Fibroblast of gingiva (primary cell): ENCODE results near the gene ACSL5.
"Not testable (repeated sequence)": the region's sequence is repeated elsewhere in the genome, so short reads cannot be mapped to it uniquely, and the experiment has no call there.

Experiments used
- DNase-seq: peaks from one replicate; pipeline ENCODE4 v3.0.0-alpha.2; 2011; ENCODE audit warnings: low read depth

The ACSL5 gene

GRCh38 chr10:112351146-112351545, 22.8 kb upstream of the ACSL5 start:
- no peak for DNase-seq

DNA sequence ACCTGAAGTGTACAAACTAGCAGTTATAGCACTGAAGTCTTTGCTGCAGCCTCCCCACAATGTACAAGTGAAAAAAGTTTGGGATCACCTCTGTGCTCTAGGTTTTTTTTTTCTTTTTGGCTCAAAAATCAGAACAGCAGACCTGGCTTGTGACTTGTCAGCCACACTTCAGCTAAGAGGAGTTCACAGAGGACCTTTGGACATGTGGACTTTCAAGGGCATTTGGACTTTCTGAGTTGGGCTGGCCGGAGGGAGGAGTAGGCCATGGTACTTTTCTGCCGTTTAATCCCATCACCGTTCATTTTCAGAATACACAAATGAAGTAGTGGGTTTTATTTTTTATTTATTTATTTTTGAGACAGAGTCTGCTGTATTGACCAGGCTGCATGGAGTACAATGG, 21.9 kb upstream of the ACSL5 start:
- DNase-seq, result no peak

DNA sequence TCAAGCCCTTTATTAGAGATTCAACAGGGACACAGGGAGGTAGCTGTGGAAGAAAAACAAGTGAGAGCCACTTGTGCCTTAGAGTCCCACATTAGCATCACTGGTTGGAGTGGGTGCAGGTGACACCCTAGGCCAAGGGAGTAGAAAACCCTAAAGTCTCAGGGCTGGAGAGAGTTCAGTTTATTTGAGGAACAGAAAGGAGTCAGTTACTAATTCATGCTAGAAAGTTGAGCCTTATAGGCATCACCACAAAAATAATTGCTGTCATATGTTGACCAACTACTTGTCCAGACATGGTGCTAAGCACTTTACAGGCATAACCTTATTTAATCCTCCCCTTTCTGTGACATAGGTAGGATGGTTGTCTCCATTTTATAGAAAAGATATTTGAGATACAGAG, 20.9 kb upstream of the ACSL5 start:
- no peak for DNase-seq

- no peak for DNase-seq
Observed at GRCh38 chr10:112356686-112357085, 17.2 kb upstream of the ACSL5 start.

GRCh38 chr10:112359606-112360307, 14.2 kb upstream of the ACSL5 start:
- DNase-seq, result no peak

GRCh38 chr10:112360308-112361270, 13.3 kb upstream of the ACSL5 start:
- DNase-seq, result no peak

GRCh38 chr10:112361951-112362751, 11.8 kb upstream of the ACSL5 start:
- DNase-seq, result peak; percentile 62

DNA sequence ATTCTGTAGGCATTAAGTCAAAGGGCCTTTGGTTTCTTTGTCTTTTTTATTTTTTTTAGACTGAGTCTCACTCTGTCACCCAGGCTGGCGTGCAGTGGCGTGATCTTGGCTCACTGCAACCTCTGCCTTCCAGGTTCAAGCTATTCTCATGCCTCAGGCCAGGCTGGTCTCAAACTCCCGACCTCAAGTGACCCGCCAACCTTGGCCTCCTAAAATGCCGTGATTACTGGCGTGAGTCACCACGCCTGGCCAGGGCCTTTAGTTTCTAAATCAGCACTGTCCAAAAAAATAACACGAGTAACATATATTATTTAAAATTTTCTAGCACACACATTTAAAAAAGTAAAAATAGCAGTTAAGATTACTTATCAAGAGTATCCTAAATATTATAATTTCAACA, 11.1 kb upstream of the ACSL5 start:
- no peak for DNase-seq

DNA sequence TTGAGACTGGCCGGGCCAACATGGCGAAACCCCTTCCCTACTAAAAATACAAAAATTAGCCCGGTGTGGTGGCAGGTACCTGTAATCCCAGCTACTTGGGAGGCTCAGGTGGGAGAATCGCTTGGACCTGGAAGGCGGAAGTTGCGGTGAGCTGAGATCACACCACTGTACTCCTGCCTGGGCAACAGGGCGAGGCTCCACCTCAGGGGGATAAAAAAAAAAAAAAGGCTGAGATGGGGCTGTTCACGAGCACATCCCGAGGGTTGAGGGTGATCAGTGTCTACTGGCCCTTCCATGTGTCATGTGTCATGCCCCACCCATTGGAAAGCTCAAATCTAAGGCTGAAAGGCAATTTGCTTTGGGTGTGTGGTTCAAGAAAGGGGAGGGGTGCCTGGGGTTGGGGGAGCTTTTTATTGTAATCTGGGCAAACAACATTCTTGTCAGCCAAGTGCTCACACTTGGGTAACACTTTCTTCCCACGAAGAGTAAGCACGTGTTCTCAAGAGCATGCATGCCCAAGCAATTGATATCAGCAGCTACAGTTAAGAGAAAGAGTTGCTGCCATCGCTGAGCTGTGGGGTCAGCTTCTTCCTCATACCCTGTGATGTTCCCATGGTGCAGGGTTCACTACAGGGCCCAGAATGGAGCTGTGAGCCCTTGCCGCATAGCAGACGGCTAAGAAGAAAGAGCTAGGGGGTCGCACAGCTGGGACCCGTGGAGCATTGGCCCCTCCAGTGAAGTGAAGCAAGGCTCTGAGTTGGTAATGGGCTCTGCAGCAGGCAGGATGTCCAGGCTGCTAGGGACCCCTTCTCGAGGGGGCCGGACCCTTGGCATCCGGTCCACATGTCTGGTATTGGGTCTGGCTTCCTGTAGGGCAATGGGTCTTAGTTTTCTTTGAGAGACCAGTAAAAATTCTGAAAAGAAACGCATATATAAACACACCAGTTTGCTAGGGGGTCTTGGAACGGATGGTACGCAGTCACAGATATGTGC, 9.9 kb upstream of the ACSL5 start:
- no peak for DNase-seq

- DNase-seq, result no peak
Observed at GRCh38 chr10:112365014-112365432, 8.9 kb upstream of the ACSL5 start.

GRCh38 chr10:112365451-112365850, 8.5 kb upstream of the ACSL5 start:
- DNase-seq, result no peak

DNA sequence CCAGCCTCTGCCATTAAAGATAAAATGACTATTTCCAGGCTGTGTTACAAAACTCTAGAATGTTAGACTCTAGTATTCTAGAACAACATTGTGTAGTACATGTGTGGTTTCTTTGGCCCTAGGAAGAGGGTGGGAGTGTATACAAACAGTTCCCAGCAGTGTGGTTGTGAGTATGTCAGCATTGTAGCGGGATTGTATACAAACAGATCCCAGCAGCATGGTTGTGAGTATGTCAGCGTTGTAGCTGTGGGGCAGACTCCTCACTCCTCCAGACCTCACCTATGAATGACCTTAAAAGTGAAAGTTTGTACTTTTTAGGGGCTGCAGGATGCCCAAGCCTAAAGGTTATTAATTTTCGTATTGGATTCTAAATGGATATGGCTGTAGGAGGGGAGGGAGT, 6.9 kb upstream of the ACSL5 start:
- DNase-seq, result no peak

GRCh38 chr10:112367516-112367915, 6.4 kb upstream of the ACSL5 start:
- DNase-seq, result no peak

DNA sequence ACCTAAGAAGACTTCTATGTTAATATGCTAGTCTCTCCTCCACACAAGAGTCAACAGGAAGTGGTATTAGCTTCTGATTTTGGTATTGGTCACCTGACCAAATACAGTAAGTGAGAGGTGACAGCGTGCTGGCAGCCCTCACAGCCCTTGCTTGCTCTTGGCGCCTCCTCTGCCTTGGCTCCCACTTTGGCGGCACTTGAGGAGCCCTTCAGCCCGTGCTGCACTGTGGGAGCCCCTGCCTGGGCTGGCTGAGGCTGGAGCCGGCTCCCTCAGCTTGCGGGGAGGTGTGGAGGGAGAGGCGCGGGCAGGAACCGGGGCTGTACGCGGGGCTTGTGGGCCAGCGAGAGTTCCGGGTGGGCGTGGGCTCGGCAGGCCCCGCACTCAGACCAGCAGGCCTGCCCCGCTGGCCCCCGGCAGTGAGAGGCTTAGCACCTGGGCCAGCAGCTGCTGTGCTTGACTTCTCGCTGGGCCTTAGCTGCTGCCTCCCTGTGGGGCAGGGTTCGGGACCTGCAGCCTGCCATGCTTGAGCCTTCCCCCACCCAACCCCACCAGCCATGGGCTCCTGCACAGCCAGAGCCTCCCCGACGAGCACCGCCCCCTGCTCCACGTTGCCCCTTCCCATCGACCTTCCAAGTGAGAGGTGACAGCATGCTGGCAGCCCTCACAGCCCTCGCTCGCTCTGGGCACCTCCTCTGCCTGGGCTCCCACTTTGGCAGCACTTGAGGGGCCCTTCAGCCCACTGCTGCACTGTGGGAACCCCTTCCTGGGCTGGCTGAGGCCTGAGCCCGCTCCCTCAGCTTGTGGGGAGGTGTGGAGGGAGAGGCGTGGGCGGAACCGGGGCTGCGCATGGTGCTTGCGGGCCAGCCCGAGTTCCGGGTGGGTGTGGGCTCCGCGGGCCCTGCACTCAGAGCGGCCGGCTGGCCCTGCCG, 4.2 kb upstream of the ACSL5 start:
- no peak for DNase-seq

DNA sequence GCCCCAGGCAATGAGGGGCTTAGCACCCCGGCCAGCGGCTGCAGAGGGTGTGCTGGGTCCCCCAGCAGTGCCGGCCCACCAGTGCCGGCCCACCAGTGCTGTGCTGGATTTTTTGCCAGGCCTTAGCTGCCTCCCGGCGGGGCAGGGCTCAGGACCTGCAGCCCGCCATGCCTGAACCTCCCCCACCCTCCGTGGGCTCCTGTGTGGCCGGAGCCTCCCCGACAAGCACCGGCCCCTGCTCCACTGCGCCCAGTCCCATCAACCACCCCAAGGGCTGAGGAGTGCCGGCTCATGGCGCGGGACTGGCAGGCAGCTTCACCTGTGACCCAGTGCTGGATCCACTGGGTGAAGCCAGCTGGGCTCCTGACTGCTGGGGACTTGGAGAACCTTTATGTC, 3.5 kb upstream of the ACSL5 start:
- no peak for DNase-seq

DNA sequence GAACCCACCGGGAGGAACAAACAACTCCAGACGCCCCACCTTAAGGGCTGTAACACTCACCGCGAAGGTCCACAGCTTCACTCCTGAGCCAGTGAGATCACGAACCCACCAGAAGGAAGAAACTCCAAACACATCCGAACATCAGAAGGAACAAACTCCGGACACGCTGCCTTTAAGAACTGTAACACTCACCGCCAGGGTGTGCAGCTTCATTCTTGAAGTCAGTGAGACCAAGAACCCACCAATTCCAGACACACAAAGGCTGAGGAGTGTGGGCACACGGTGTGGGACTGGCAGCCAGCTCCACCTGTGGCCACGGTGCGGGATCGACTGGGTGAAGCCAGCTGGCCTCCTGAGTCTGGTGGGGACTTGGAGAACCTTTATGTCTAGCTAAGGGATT, 2.6 kb upstream of the ACSL5 start:
- DNase-seq, result not testable (repeated sequence)

DNA sequence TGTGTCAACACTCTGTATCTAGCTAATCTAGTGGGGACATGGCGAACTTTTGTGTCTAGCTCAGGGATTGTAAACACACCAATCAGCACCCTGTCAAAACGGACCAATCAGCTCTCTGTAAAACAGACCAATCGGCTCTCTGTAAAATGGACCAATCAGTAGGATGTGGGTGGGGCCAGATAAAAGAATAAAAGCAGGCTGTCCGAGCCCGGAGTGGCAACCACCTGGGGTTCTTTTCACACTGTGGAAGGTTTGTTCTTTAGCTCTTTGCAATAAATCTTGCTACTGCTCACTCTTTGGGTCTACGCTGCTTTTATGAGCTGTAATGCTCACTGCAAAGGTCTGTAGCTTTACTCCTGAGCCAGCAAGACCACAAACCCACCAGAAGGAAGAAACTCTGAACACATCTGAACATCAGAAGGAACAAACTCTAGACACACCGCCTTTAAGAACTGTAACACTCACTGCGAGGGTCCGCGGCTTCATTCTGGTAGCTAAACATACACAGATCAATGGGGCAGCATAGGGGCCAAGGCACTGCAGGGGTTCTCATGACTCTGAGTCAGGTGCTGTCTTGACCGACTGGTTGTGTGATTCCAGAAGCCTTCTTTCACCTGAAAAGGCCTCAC, 1.6 kb upstream of the ACSL5 start:
- DNase-seq, result not testable (repeated sequence)

DNA sequence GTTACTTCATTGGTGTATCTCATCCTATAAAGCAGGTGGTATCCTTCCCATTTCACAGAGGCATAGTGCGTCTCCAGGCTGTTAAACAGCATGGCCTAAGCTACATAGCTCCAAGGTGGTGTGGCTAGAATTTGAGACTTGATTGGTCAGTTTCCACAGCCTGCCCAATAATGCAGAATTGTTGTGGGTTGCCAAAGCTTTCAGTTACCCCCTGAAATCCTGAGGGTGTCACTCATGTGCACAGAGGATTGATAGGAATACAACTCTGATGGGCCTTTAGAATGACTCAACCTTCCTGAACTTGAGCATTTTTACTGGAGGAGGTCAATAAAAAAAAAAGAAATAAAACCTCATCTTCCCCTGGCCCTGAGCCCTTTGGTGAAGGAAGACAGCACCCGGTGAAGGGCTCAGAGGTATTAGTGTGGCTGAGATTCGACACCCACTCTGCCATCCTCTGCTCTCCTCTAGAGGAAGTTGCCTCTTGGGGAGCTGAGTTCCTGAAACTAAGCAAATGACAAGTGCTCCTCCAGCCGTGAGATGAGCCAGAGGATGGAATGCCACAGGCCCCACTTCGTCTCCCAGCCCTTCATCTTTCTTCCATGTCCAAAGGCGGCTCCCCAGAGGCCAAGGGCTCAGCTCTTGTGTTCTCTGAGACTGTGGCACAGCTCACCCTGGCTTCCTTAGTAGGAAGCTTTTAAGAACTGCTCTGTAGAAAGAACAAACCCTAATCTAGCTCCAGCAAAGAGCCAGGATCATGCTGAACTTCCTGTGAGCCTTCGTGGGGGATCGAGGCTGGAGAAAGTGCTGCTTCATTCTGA, 1.0 kb downstream of the ACSL5 start:
- DNase-seq, result no peak
